DND-41 (cell line): ENCODE results near the gene PIGV.
"Not testable (repeated sequence)": the region's sequence is repeated elsewhere in the genome, so short reads cannot be mapped to it uniquely, and the experiment has no call there.

Source experiments
- CTCF ChIP-seq: IDR thresholded peaks from 2 replicates; pipeline ENCODE4 v1.5.1; 2012; ENCODE audit warnings: borderline replicate concordance, low read length, moderate library complexity, mild to moderate bottlenecking; ENCODE audit not compliant: poor library complexity, severe bottlenecking; ENCODE audit errors: extremely low read depth
- EZH2 ChIP-seq: IDR thresholded peaks from 3 replicates; pipeline ENCODE4 v1.6.1; 2012; ENCODE audit warnings: borderline replicate concordance, low read depth, mild to moderate bottlenecking, moderate library complexity, low read length, inconsistent platforms; ENCODE audit not compliant: severe bottlenecking

GRCh38 chr1:26803932-26804331 is 16.2 kb downstream of the PIGV start:
- TF ChIP-seq CTCF, EZH2: not testable (repeated sequence)
